ENCODE data around the gene TMPRSS15.
A peak's percentile ranks its signal among the peaks of the same experiment; 100 is the strongest.
"Not testable (repeated sequence)": the region's sequence is repeated elsewhere in the genome, so short reads cannot be mapped to it uniquely, and the experiment has no call there.

Gene TMPRSS15

GRCh38 chr21:18387994-18388393 is 15.6 kb downstream of the TMPRSS15 start:
- Histone ChIP-seq H3K27me3 (replicated peaks; ENCODE audit: control insufficient read depth, insufficient read depth, low read length) (no peaks in the 10 kb centered on the region), H3K9me3 (ENCODE audit: control insufficient read depth, low read length) (no peaks in the 10 kb centered on the region), H3K9ac (ENCODE audit: low read length) (no peak overlapping the region), H3K4me3 (ENCODE audit: low read length) (no peak overlapping the region), H3K36me3 (ENCODE audit: control insufficient read depth, insufficient read depth, low read length, severe bottlenecking) (no peaks in the 10 kb centered on the region), H3K4me1 (ENCODE audit: control insufficient read depth, insufficient read depth, low read length) (peaks cover 15% of the 10 kb centered on the region)
- no peak for DNase-seq (ENCODE audit: low read depth)

- H3K4me1 ChIP-seq (ENCODE audit: control insufficient read depth, insufficient read depth, low read length): peaks cover 15% of the 10 kb centered on the region
- H3K9me3 ChIP-seq (ENCODE audit: control insufficient read depth, low read length): no peaks in the 10 kb centered on the region
- H3K36me3 ChIP-seq (ENCODE audit: control insufficient read depth, insufficient read depth, low read length, severe bottlenecking): no peaks in the 10 kb centered on the region
- H3K9ac ChIP-seq (ENCODE audit: low read length): no peak overlapping the region
- H3K4me3 ChIP-seq (ENCODE audit: low read length): no peak overlapping the region
- peak; percentile 3 for DNase-seq (ENCODE audit: low read depth)
- H3K27me3 ChIP-seq (replicated peaks; ENCODE audit: control insufficient read depth, insufficient read depth, low read length): no peaks in the 10 kb centered on the region
Observed at GRCh38 chr21:18384771-18385170, 18.8 kb downstream of the TMPRSS15 start.

- not testable (repeated sequence) for H3K36me3 ChIP-seq (ENCODE audit: control insufficient read depth, insufficient read depth, low read length, severe bottlenecking); DNase-seq (ENCODE audit: low read depth)
Observed at GRCh38 chr21:18382934-18383619, 20.5 kb downstream of the TMPRSS15 start.

GRCh38 chr21:18382141-18382540 is 21.4 kb downstream of the TMPRSS15 start:
- H3K9ac ChIP-seq (ENCODE audit: low read length): no peak overlapping the region
- DNase-seq (ENCODE audit: low read depth): no peak

More at GRCh38 chr21:18382934-18383619, 20.5 kb downstream of the TMPRSS15 start:
- H3K4me1 ChIP-seq (ENCODE audit: control insufficient read depth, insufficient read depth, low read length): peaks cover 17% of the 10 kb centered on the region
- H3K27me3 ChIP-seq (replicated peaks; ENCODE audit: control insufficient read depth, insufficient read depth, low read length); H3K9me3 ChIP-seq (ENCODE audit: control insufficient read depth, low read length); H3K9ac ChIP-seq (ENCODE audit: low read length); H3K4me3 ChIP-seq (ENCODE audit: low read length): not testable (repeated sequence)

GRCh38 chr21:18373606-18374005 is 30.0 kb downstream of the TMPRSS15 start:
- Histone ChIP-seq H3K4me1 (ENCODE audit: control insufficient read depth, insufficient read depth, low read length) (peaks cover 40% of the 10 kb centered on the region), H3K27me3 (replicated peaks; ENCODE audit: control insufficient read depth, insufficient read depth, low read length) (no peaks in the 10 kb centered on the region), H3K9ac (ENCODE audit: low read length) (peak overlapping the region; percentile 44), H3K4me3 (ENCODE audit: low read length) (no peak overlapping the region), H3K36me3 (ENCODE audit: control insufficient read depth, insufficient read depth, low read length, severe bottlenecking) (no peaks in the 10 kb centered on the region), H3K9me3 (ENCODE audit: control insufficient read depth, low read length) (no peaks in the 10 kb centered on the region)
- no peak for DNase-seq (ENCODE audit: low read depth)

More at GRCh38 chr21:18382141-18382540, 21.4 kb downstream of the TMPRSS15 start:
- Histone ChIP-seq H3K9me3 (ENCODE audit: control insufficient read depth, low read length) (no peaks in the 10 kb centered on the region), H3K4me1 (ENCODE audit: control insufficient read depth, insufficient read depth, low read length) (peaks cover 10% of the 10 kb centered on the region), H3K27me3 (replicated peaks; ENCODE audit: control insufficient read depth, insufficient read depth, low read length) (no peaks in the 10 kb centered on the region), H3K36me3 (ENCODE audit: control insufficient read depth, insufficient read depth, low read length, severe bottlenecking) (no peaks in the 10 kb centered on the region), H3K4me3 (ENCODE audit: low read length) (no peak overlapping the region)

- H3K4me1 ChIP-seq (ENCODE audit: control insufficient read depth, insufficient read depth, low read length): peaks cover 38% of the 10 kb centered on the region
- H3K4me3 ChIP-seq (ENCODE audit: low read length): no peak overlapping the region
- no peaks in the 10 kb centered on the region for H3K36me3 ChIP-seq (ENCODE audit: control insufficient read depth, insufficient read depth, low read length, severe bottlenecking)
- no peaks in the 10 kb centered on the region for H3K27me3 ChIP-seq (replicated peaks; ENCODE audit: control insufficient read depth, insufficient read depth, low read length)
- H3K9ac ChIP-seq (ENCODE audit: low read length): no peak overlapping the region
- DNase-seq (ENCODE audit: low read depth): no peak
- H3K9me3 ChIP-seq (ENCODE audit: control insufficient read depth, low read length): no peaks in the 10 kb centered on the region
Observed at GRCh38 chr21:18370301-18370700, 33.3 kb downstream of the TMPRSS15 start.

GRCh38 chr21:18369115-18369514 is 34.5 kb downstream of the TMPRSS15 start:
- Histone ChIP-seq H3K36me3 (ENCODE audit: control insufficient read depth, insufficient read depth, low read length, severe bottlenecking) (no peaks in the 10 kb centered on the region), H3K4me3 (ENCODE audit: low read length) (no peak overlapping the region), H3K4me1 (ENCODE audit: control insufficient read depth, insufficient read depth, low read length) (peaks cover 30% of the 10 kb centered on the region), H3K9ac (ENCODE audit: low read length) (peak overlapping the region; percentile 4), H3K9me3 (ENCODE audit: control insufficient read depth, low read length) (no peaks in the 10 kb centered on the region), H3K27me3 (replicated peaks; ENCODE audit: control insufficient read depth, insufficient read depth, low read length) (no peaks in the 10 kb centered on the region)
- DNase-seq (ENCODE audit: low read depth): no peak

- Histone ChIP-seq H3K27me3 (replicated peaks; ENCODE audit: control insufficient read depth, insufficient read depth, low read length) (no peaks in the 10 kb centered on the region), H3K4me1 (ENCODE audit: control insufficient read depth, insufficient read depth, low read length) (peaks cover 23% of the 10 kb centered on the region), H3K9me3 (ENCODE audit: control insufficient read depth, low read length) (no peaks in the 10 kb centered on the region), H3K4me3 (ENCODE audit: low read length) (no peak overlapping the region), H3K9ac (ENCODE audit: low read length) (no peak overlapping the region), H3K36me3 (ENCODE audit: control insufficient read depth, insufficient read depth, low read length, severe bottlenecking) (no peaks in the 10 kb centered on the region)
- DNase-seq (ENCODE audit: low read depth): no peak
Observed at GRCh38 chr21:18368205-18368604, 35.4 kb downstream of the TMPRSS15 start.

- Histone ChIP-seq H3K27me3 (replicated peaks; ENCODE audit: control insufficient read depth, insufficient read depth, low read length) (no peaks in the 10 kb centered on the region), H3K4me1 (ENCODE audit: control insufficient read depth, insufficient read depth, low read length) (peaks cover 23% of the 10 kb centered on the region), H3K9me3 (ENCODE audit: control insufficient read depth, low read length) (no peaks in the 10 kb centered on the region), H3K4me3 (ENCODE audit: low read length) (no peak overlapping the region), H3K36me3 (ENCODE audit: control insufficient read depth, insufficient read depth, low read length, severe bottlenecking) (no peaks in the 10 kb centered on the region), H3K9ac (ENCODE audit: low read length) (no peak overlapping the region)
- DNase-seq (ENCODE audit: low read depth): no peak
Observed at GRCh38 chr21:18356801-18357200, 46.8 kb downstream of the TMPRSS15 start.

- no peak for DNase-seq (ENCODE audit: low read depth)
- no peak overlapping the region for H3K9ac ChIP-seq (ENCODE audit: low read length)
- H3K36me3 ChIP-seq (ENCODE audit: control insufficient read depth, insufficient read depth, low read length, severe bottlenecking): no peaks in the 10 kb centered on the region
- peaks cover 36% of the 10 kb centered on the region for H3K4me1 ChIP-seq (ENCODE audit: control insufficient read depth, insufficient read depth, low read length)
- no peaks in the 10 kb centered on the region for H3K9me3 ChIP-seq (ENCODE audit: control insufficient read depth, low read length)
- H3K27me3 ChIP-seq (replicated peaks; ENCODE audit: control insufficient read depth, insufficient read depth, low read length): no peaks in the 10 kb centered on the region
- no peak overlapping the region for H3K4me3 ChIP-seq (ENCODE audit: low read length)
Observed at GRCh38 chr21:18354947-18355346, 48.6 kb downstream of the TMPRSS15 start.

GRCh38 chr21:18350216-18350615 is 53.4 kb downstream of the TMPRSS15 start:
- DNase-seq (ENCODE audit: low read depth): no peak
- H3K4me3 ChIP-seq (ENCODE audit: low read length): no peak overlapping the region
- H3K9me3 ChIP-seq (ENCODE audit: control insufficient read depth, low read length): no peaks in the 10 kb centered on the region
- peak overlapping the region; percentile 50 for H3K9ac ChIP-seq (ENCODE audit: low read length)
- peaks cover 38% of the 10 kb centered on the region for H3K4me1 ChIP-seq (ENCODE audit: control insufficient read depth, insufficient read depth, low read length)
- no peaks in the 10 kb centered on the region for H3K36me3 ChIP-seq (ENCODE audit: control insufficient read depth, insufficient read depth, low read length, severe bottlenecking)
- H3K27me3 ChIP-seq (replicated peaks; ENCODE audit: control insufficient read depth, insufficient read depth, low read length): no peaks in the 10 kb centered on the region

GRCh38 chr21:18349468-18349867 is 54.1 kb downstream of the TMPRSS15 start:
- peak overlapping the region; percentile 50 for H3K9ac ChIP-seq (ENCODE audit: low read length)
- H3K9me3 ChIP-seq (ENCODE audit: control insufficient read depth, low read length): no peaks in the 10 kb centered on the region
- no peak for DNase-seq (ENCODE audit: low read depth)
- peaks cover 30% of the 10 kb centered on the region for H3K4me1 ChIP-seq (ENCODE audit: control insufficient read depth, insufficient read depth, low read length)
- H3K27me3 ChIP-seq (replicated peaks; ENCODE audit: control insufficient read depth, insufficient read depth, low read length): no peaks in the 10 kb centered on the region
- no peaks in the 10 kb centered on the region for H3K36me3 ChIP-seq (ENCODE audit: control insufficient read depth, insufficient read depth, low read length, severe bottlenecking)
- no peak overlapping the region for H3K4me3 ChIP-seq (ENCODE audit: low read length)

Measured in adipocyte (in vitro differentiated cells).